HG03469 (cell line): ENCODE results near the gene ZNF593OS.

ENCODE experiments used
- ATAC-seq: cut with Tn5 transposase; IDR thresholded peaks from one replicate; pipeline ENCODE4 v1.9.1; 2021; ENCODE audit warnings: mild to moderate bottlenecking, moderate library complexity, moderate number of reproducible peaks; ENCODE audit not compliant: unreplicated experiment

ZNF593OS gene

GRCh38 chr1:26171084-26172072 is at the start of gene ZNF593OS:
TSS of gene ZNF593OS (minus strand) at chr1:26171832. CDS start at chr1:26171661, 171 bp downstream.
- ATAC-seq = no peak

- no peak for ATAC-seq
Measured at GRCh38 chr1:26221094-26221493, 49.5 kb upstream of the ZNF593OS start.

GRCh38 chr1:26220199-26220912 is 48.7 kb upstream of the ZNF593OS start:
- no peak for ATAC-seq

- no peak for ATAC-seq
Measured at GRCh38 chr1:26218906-26219494, 47.4 kb upstream of the ZNF593OS start.

- no peak for ATAC-seq
Measured at GRCh38 chr1:26215246-26215645, 43.6 kb upstream of the ZNF593OS start.

GRCh38 chr1:26213335-26213905 is 41.8 kb upstream of the ZNF593OS start:
- ATAC-seq = no peak

GRCh38 chr1:26212726-26213125 is 41.1 kb upstream of the ZNF593OS start:
- no peak for ATAC-seq

- no peak for ATAC-seq
Measured at GRCh38 chr1:26210147-26210870, 38.7 kb upstream of the ZNF593OS start.

GRCh38 chr1:26203642-26204318 is 32.1 kb upstream of the ZNF593OS start:
- ATAC-seq = no peak

- no peak for ATAC-seq
Measured at GRCh38 chr1:26200413-26200812, 28.8 kb upstream of the ZNF593OS start.

- no peak for ATAC-seq
Measured at GRCh38 chr1:26197813-26198212, 26.2 kb upstream of the ZNF593OS start.

GRCh38 chr1:26197301-26197700 is 25.7 kb upstream of the ZNF593OS start:
- ATAC-seq = no peak

GRCh38 chr1:26195805-26196204 is 24.2 kb upstream of the ZNF593OS start:
- ATAC-seq = no peak

- ATAC-seq = no peak
Measured at GRCh38 chr1:26191739-26192138, 20.1 kb upstream of the ZNF593OS start.

GRCh38 chr1:26190373-26190987 is 18.8 kb upstream of the ZNF593OS start, which contains the start of gene CATSPER4:
TSS of gene CATSPER4 (plus strand) at chr1:26190602. CDS start at chr1:26190628, 26 bp downstream.
- ATAC-seq = no peak

GRCh38 chr1:26189751-26190275 is 18.2 kb upstream of the ZNF593OS start:
- no peak for ATAC-seq

GRCh38 chr1:26189331-26189730 is 17.7 kb upstream of the ZNF593OS start:
- ATAC-seq = no peak

- ATAC-seq = no peak
Measured at GRCh38 chr1:26188477-26188876, 16.8 kb upstream of the ZNF593OS start.

- no peak for ATAC-seq
Measured at GRCh38 chr1:26187882-26188281, 16.2 kb upstream of the ZNF593OS start.
